GM21381 (cell line): Measurements from ENCODE around the gene MIEF1.

Experiments
- ATAC-seq: cut with Tn5 transposase; IDR thresholded peaks from one replicate; pipeline ENCODE4 v1.9.1; 2021; ENCODE audit warnings: mild to moderate bottlenecking, moderate library complexity; ENCODE audit not compliant: unreplicated experiment

MIEF1 gene

GRCh38 chr22:39556970-39557841, 55.1 kb downstream of the MIEF1 start:
- no peak for ATAC-seq

GRCh38 chr22:39558254-39558727, 56.2 kb downstream of the MIEF1 start:
- ATAC-seq = no peak

GRCh38 chr22:39558950-39559349, 56.9 kb downstream of the MIEF1 start:
- no peak for ATAC-seq

GRCh38 chr22:39559456-39560105, 57.5 kb downstream of the MIEF1 start:
- no peak for ATAC-seq

- ATAC-seq = no peak
These were observed 58.0 kb downstream of the MIEF1 start for GRCh38 chr22:39560127-39560526.

- ATAC-seq = no peak
These were observed 60.9 kb downstream of the MIEF1 start for GRCh38 chr22:39562839-39563489.

GRCh38 chr22:39563571-39564428, 61.7 kb downstream of the MIEF1 start:
- ATAC-seq = no peak

GRCh38 chr22:39565414-39565944, 63.4 kb downstream of the MIEF1 start:
- no peak for ATAC-seq

GRCh38 chr22:39567135-39567946, 65.3 kb downstream of the MIEF1 start:
- no peak for ATAC-seq
